Measurements from ENCODE around the gene NRCAM. TPM values are rescaled to one million over a fixed set of nuclear protein-coding genes. Genes with fewer than 3 reads are reported as not detected.

NRCAM gene
- total and polyA plus RNA-seq, 2 of the 8 experiments (the other 6 are each of a cell fraction or from before 2014, with no cell fraction given): 2.7 to 3.8 TPM

DNA sequence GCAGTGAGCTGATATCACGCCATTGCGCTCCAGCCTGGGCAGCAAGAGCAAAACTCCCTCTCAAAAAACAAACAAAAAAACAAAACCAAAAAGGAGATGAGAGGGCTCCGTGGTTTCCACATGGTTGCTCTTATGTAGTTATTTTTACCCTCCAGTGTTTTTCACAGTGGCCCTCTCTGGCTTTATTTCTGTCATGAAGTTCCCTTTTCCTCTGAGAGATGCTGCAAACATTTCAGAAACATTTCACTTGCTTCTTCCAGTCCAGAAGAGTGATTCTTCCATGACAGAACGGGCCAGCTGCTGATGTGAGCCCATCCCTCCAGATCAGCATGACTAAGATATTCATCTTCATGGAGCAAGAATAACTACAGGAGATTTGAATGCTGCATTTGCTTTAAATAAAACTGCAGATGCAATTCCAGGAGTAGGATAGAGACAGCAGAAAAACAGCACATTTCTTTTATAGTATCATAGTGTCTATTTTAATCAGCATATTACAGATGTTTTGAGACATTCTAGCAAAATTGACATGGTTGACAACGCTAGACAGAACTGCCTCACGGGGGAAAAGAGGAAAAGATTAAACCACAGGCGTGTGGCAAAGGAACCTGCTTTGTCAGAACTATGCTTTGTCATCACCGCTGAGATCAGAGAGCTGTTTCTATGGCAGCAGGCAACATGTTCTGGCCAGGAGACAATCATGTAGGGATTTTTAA is 40.3 kb downstream of the NRCAM start:
- WGBS, 2 experiments (ENCODE audit: extremely low coverage in 1 of 2, insufficient coverage in 1 of 2, insufficient read length in 1 of 2, insufficient replicate concordance in 2 of 2, low coverage in 1 of 2, low lambda C conversion rate in 2 of 2, missing lambda C conversion rate in 1 of 2): 83% methylated on average over 8 of the region's 8 CpGs; no CpG with 5 or more reads in 1 of the 2 experiments
- no peak overlapping the region for H3K18ac ChIP-seq (ENCODE audit: extremely low read depth, low read length)
- no peak overlapping the region for H2BK15ac ChIP-seq (ENCODE audit: low read length)
- H3K79me2 ChIP-seq (ENCODE audit: control insufficient read depth in 1 of 2, insufficient read depth in 2 of 2, low read length in 2 of 2): no peaks in the 10 kb centered on the region
- no peaks in the 10 kb centered on the region for H3K79me1 ChIP-seq (ENCODE audit: low read depth, low read length)
- H3K9ac ChIP-seq (replicated peaks in 1 of 4; ENCODE audit: extremely low read depth in 1 of 4, low read depth in 3 of 4, low read length in 3 of 4): no peak overlapping the region
- FAIRE-seq (no peak), DNase-seq (ENCODE audit: low read depth in 1 of 2, low spot score in 2 of 2) (no peak)
- H2BK5ac ChIP-seq (ENCODE audit: low read depth, low read length): no peak overlapping the region
- no peak overlapping the region for H2BK20ac ChIP-seq (ENCODE audit: low read length)
- no peaks in the 10 kb centered on the region for H4K20me1 ChIP-seq (replicated peaks in 1 of 2; ENCODE audit: control insufficient read depth in 1 of 2, insufficient read depth in 2 of 2, low read length in 2 of 2)
- no peak overlapping the region for H3K14ac ChIP-seq (ENCODE audit: insufficient read length)
- H3K27me3 ChIP-seq (replicated peaks in 1 of 4; ENCODE audit: control insufficient read depth in 3 of 4, extremely low read depth in 1 of 4, insufficient read depth in 3 of 4, low read length in 3 of 4): no peaks in the 10 kb centered on the region
- no peak overlapping the region for H3K4me2 ChIP-seq (ENCODE audit: insufficient read depth in 1 of 2, low read depth in 2 of 2, low read length in 2 of 2)
- H2BK12ac ChIP-seq (ENCODE audit: low read depth, low read length): no peak overlapping the region
- no peak overlapping the region for H4K8ac ChIP-seq (ENCODE audit: extremely low read depth, insufficient read depth, low read length)
- no peak overlapping the region for H2BK120ac ChIP-seq (replicated peaks; ENCODE audit: low read depth, low read length)
- no peak overlapping the region for H3K56ac ChIP-seq (replicated peaks; ENCODE audit: insufficient read length, low read depth, low read length)
- H2AFZ ChIP-seq (ENCODE audit: low read length): no peak overlapping the region
- POLR2A ChIA-PET (ENCODE audit: partially characterized antibody): no interaction called here
- H3K4ac ChIP-seq (replicated peaks; ENCODE audit: insufficient read length, low read depth, low read length): no peak overlapping the region
- H3K23me2 ChIP-seq (ENCODE audit: low read depth, low read length): no peaks in the 10 kb centered on the region
- no peak overlapping the region for H3K27ac ChIP-seq (ENCODE audit: low read depth, low read length)
- no peak overlapping the region for H2AK5ac ChIP-seq (ENCODE audit: low read depth, low read length)
- peaks cover 0 to 8% (median 0%) of the 10 kb centered on the region in 4 experiments; a peak in 1 of 7 replicates for H3K4me1 ChIP-seq (replicated peaks in 1 of 4; ENCODE audit: control insufficient read depth in 3 of 4, insufficient read depth in 4 of 4, low read length in 3 of 4)
- H3K4me3 ChIP-seq (ENCODE audit: extremely low read depth in 1 of 4, insufficient read depth in 2 of 4, low read depth in 3 of 4, low read length in 4 of 4): no peak overlapping the region
- no peak overlapping the region for H4K5ac ChIP-seq (ENCODE audit: insufficient read length, low read depth, low read length)
- CTCF ChIA-PET (ENCODE audit: partially characterized antibody): interaction anchor here (1.0 kb wide), 1 partner anchor 38 kb away, joined by 3 read pairs; no protein-coding TSS in a partner anchor
- no peak overlapping the region for H4K91ac ChIP-seq (replicated peaks; ENCODE audit: insufficient read length, low read length)
- H3K9me3 ChIP-seq (ENCODE audit: insufficient read depth in 2 of 2, low read depth in 1 of 2, low read length in 1 of 2): no peaks in the 10 kb centered on the region
- H3K36me3 ChIP-seq (ENCODE audit: control insufficient read depth in 2 of 4, insufficient read depth in 4 of 4, low read length in 3 of 4): no peaks in the 10 kb centered on the region
- no peak overlapping the region for H3K23ac ChIP-seq (ENCODE audit: insufficient read length)
- TF ChIP-seq TCF12 (IDR thresholded peaks at IDR 0.05; ENCODE audit: low read depth, low read length) (no peak), YY1 (IDR thresholded peaks at IDR 0.05; ENCODE audit: low read depth, low read length) (no peak), SP1 (IDR thresholded peaks at IDR 0.05; ENCODE audit: low read depth, low read length) (no peak), SIRT6 (IDR thresholded peaks at IDR 0.05; ENCODE audit: low read length) (no peak), CHD2 (IDR thresholded peaks at IDR 0.05; ENCODE audit: low read length) (no peak), TBP (IDR thresholded peaks at IDR 0.05; ENCODE audit: low read depth, low read length) (no peak), NANOG (IDR thresholded peaks at IDR 0.05; ENCODE audit: insufficient read depth, low read depth, low read length, poor library complexity, severe bottlenecking) (no peak), SP4 (IDR thresholded peaks at IDR 0.05; ENCODE audit: low read length) (no peak), SP2 (IDR thresholded peaks at IDR 0.05; ENCODE audit: low read length) (no peak), CTBP2 (IDR thresholded peaks at IDR 0.05; ENCODE audit: borderline replicate concordance, insufficient read depth, insufficient read length, low read length) (no peak), POLR2A (IDR thresholded peaks at IDR 0.05; ENCODE audit: control extremely low read depth in 1 of 2, low read depth in 2 of 2, low read length in 2 of 2) (no peak), RBBP5 (IDR thresholded peaks at IDR 0.05; ENCODE audit: borderline replicate concordance, low read depth, low read length) (no peak), HDAC2 (IDR thresholded peaks at IDR 0.05; ENCODE audit: borderline replicate concordance in 1 of 2, low read depth in 2 of 2, low read length in 2 of 2) (no peak), E2F6 (IDR thresholded peaks at IDR 0.05) (no peak)

Measured in H1 (cell line).